ENCODE measurements around the gene FGFR3. TPM values are rescaled to one million over a fixed set of nuclear protein-coding genes. Genes with fewer than 3 reads are reported as not detected.

The FGFR3 gene
- total RNA-seq, 2 donors from 2014 or later = 8.7 to 78.2 TPM

GRCh38 chr4:1821679-1822567 is 28.8 kb downstream of the FGFR3 start:
- WGBS = 93% methylated on average over 18 of the region's 18 CpGs
- Histone ChIP-seq H3K4me1 (replicated peaks) (no peaks in the 10 kb centered on the region), H3K4me3 (no peak overlapping the region), H3K36me3 (peaks cover 0 to 4% of the 10 kb centered on the region in 2 donors), H3K27me3 (replicated peaks; ENCODE audit: insufficient read depth) (no peaks in the 10 kb centered on the region), H3K9me3 (no peaks in the 10 kb centered on the region), H3K27ac (no peak overlapping the region)
- intact Hi-C loops (cut with DNase I) = no loop called here
- no peak for DNase-seq (ENCODE audit: low spot score)
- TF ChIP-seq POLR2AphosphoS5 (IDR thresholded peaks at IDR 0.05) (no peak), CTCF (IDR thresholded peaks at IDR 0.05) (no peak), POLR2A (IDR thresholded peaks at IDR 0.05) (no peak)

GRCh38 chr4:1822568-1823544 is 29.8 kb downstream of the FGFR3 start:
- Histone ChIP-seq H3K36me3 (peaks cover 0 to 4% of the 10 kb centered on the region in 2 donors), H3K9me3 (no peaks in the 10 kb centered on the region), H3K4me1 (replicated peaks) (no peaks in the 10 kb centered on the region), H3K27me3 (replicated peaks; ENCODE audit: insufficient read depth) (no peaks in the 10 kb centered on the region), H3K4me3 (no peak overlapping the region), H3K27ac (no peak overlapping the region)
- intact Hi-C loops (cut with DNase I) = no loop called here
- DNase-seq (ENCODE audit: low spot score) = no peak
- TF ChIP-seq CTCF (IDR thresholded peaks at IDR 0.05) = no peak
- no peak for TF ChIP-seq POLR2AphosphoS5 (IDR thresholded peaks at IDR 0.05)
- TF ChIP-seq POLR2A (IDR thresholded peaks at IDR 0.05) = no peak
- WGBS = 94% methylated on average over 30 of the region's 37 CpGs

- Histone ChIP-seq H3K27ac (no peak overlapping the region), H3K4me1 (replicated peaks) (no peaks in the 10 kb centered on the region), H3K27me3 (replicated peaks; ENCODE audit: insufficient read depth) (no peaks in the 10 kb centered on the region), H3K4me3 (no peak overlapping the region), H3K9me3 (no peaks in the 10 kb centered on the region), H3K36me3 (peaks cover 0 to 4% of the 10 kb centered on the region in 2 donors)
- WGBS = 93% methylated on average over 12 of the region's 12 CpGs
- DNase-seq (ENCODE audit: low spot score) = no peak
- intact Hi-C loops (cut with DNase I) = no loop called here
- TF ChIP-seq POLR2A (IDR thresholded peaks at IDR 0.05) = no peak
- no peak for TF ChIP-seq CTCF (IDR thresholded peaks at IDR 0.05)
- no peak for TF ChIP-seq POLR2AphosphoS5 (IDR thresholded peaks at IDR 0.05)
These were observed 30.4 kb downstream of the FGFR3 start for GRCh38 chr4:1823545-1823932.

- intact Hi-C loops (cut with DNase I) = no loop called here
- Histone ChIP-seq H3K27me3 (replicated peaks; ENCODE audit: insufficient read depth) (no peaks in the 10 kb centered on the region), H3K27ac (no peak overlapping the region), H3K36me3 (peaks cover 0 to 4% of the 10 kb centered on the region in 2 donors), H3K9me3 (no peaks in the 10 kb centered on the region), H3K4me3 (no peak overlapping the region), H3K4me1 (replicated peaks) (no peaks in the 10 kb centered on the region)
- 87% methylated on average over 11 of the region's 11 CpGs for WGBS
- TF ChIP-seq POLR2A (IDR thresholded peaks at IDR 0.05) = no peak
- no peak for TF ChIP-seq CTCF (IDR thresholded peaks at IDR 0.05)
- no peak for TF ChIP-seq POLR2AphosphoS5 (IDR thresholded peaks at IDR 0.05)
- DNase-seq (ENCODE audit: low spot score) = no peak
These were observed 31.7 kb downstream of the FGFR3 start for GRCh38 chr4:1824746-1825145.
